Brain microvascular endothelial cell (primary cell): ENCODE results near the gene NRG2.

Experiments
- DNase-seq: peaks from one replicate; pipeline ENCODE4 v3.0.0-alpha.2; 2020
- H3K27ac ChIP-seq: fragments of 250-450 bp; sonication (Bioruptor Pico); 2 replicates; pipeline ENCODE4 v1.5.1; 2020; ENCODE audit warnings: mild to moderate bottlenecking, moderate library complexity
- H3K27me3 ChIP-seq: fragments of 250-450 bp; sonication (Bioruptor Pico); replicated peaks from 2 replicates; pipeline ENCODE4 v1.5.1; 2020; ENCODE audit warnings: mild to moderate bottlenecking
- H3K36me3 ChIP-seq: fragments of 250-450 bp; sonication (Bioruptor Pico); replicated peaks from 2 replicates; pipeline ENCODE4 v1.5.1; 2020; ENCODE audit warnings: mild to moderate bottlenecking
- H3K4me3 ChIP-seq: 2 replicates; pipeline ENCODE4 v1.5.1; 2011; ENCODE audit warnings: low read depth, mild to moderate bottlenecking, control low read depth, low read length, moderate library complexity
- in situ Hi-C: cut with HindIII; loops from 2 replicates; pipeline ENCODE4 v1.10.0; 2017; ENCODE audit warnings: low sequenced_read_pairs, low pct_ligation_motif_present
- TF ChIP-seq, protein P1 (sequence below): IDR thresholded peaks from 2 replicates; pipeline ENCODE4 v1.5.1; 2011; ENCODE audit warnings: low read depth, mild to moderate bottlenecking, moderate library complexity, low read length, control low read depth, inconsistent platforms; ENCODE audit errors: missing control alignments

The NRG2 gene

DNA sequence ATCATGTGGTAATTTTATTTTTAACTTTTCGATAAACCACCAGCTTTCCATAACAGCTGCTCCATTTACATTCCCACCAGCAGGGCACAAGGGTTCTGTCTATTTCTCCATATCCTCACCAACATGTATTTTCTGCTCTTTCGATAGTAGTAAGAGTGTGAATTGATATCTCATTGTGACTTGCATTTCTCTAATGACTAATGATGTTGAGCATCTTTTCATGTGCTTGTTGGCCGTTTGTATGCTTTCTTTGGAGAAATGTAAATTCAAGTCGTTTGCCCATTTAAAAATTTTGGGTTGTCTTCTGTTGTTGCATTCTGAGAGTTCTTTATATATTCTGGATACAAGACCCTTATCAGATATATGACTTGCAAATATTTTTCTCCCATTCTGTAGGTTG is 201.6 kb downstream of the NRG2 start:
- DNase-seq = no peak
- in situ Hi-C loops = no loop called here
- TF ChIP-seq, protein P1, sequence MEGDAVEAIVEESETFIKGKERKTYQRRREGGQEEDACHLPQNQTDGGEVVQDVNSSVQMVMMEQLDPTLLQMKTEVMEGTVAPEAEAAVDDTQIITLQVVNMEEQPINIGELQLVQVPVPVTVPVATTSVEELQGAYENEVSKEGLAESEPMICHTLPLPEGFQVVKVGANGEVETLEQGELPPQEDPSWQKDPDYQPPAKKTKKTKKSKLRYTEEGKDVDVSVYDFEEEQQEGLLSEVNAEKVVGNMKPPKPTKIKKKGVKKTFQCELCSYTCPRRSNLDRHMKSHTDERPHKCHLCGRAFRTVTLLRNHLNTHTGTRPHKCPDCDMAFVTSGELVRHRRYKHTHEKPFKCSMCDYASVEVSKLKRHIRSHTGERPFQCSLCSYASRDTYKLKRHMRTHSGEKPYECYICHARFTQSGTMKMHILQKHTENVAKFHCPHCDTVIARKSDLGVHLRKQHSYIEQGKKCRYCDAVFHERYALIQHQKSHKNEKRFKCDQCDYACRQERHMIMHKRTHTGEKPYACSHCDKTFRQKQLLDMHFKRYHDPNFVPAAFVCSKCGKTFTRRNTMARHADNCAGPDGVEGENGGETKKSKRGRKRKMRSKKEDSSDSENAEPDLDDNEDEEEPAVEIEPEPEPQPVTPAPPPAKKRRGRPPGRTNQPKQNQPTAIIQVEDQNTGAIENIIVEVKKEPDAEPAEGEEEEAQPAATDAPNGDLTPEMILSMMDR = peak; percentile 23
- Histone ChIP-seq H3K27me3 (peaks cover 3% of the 10 kb centered on the region), H3K36me3 (no peaks in the 10 kb centered on the region), H3K27ac (no peak overlapping the region), H3K4me3 (no peak overlapping the region)

DNA sequence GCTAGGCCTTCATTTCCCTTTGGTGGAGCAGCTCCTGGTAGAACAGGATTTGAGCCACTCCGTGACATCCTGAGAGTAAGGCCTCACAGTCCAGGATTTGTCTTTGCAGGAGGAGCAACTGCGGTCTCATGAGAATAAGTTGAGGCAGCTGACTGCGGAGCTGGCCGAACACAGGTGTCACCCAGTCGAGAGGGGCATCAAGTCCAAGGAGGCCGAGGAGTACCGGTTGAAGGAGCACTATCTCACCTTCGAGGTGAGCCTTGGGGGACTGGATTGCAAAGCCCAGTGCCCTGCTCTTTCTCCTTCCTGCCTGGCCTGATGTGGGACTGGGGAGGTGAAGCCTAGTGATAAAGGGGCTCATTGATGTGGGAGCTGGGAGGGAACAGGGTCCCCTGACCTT is 203.2 kb downstream of the NRG2 start:
- TF ChIP-seq, protein P1 = no peak
- no peak for DNase-seq
- Histone ChIP-seq H3K27ac (no peak overlapping the region), H3K27me3 (no peaks in the 10 kb centered on the region), H3K36me3 (no peaks in the 10 kb centered on the region), H3K4me3 (no peak overlapping the region)
- in situ Hi-C loops = no loop called here

DNA sequence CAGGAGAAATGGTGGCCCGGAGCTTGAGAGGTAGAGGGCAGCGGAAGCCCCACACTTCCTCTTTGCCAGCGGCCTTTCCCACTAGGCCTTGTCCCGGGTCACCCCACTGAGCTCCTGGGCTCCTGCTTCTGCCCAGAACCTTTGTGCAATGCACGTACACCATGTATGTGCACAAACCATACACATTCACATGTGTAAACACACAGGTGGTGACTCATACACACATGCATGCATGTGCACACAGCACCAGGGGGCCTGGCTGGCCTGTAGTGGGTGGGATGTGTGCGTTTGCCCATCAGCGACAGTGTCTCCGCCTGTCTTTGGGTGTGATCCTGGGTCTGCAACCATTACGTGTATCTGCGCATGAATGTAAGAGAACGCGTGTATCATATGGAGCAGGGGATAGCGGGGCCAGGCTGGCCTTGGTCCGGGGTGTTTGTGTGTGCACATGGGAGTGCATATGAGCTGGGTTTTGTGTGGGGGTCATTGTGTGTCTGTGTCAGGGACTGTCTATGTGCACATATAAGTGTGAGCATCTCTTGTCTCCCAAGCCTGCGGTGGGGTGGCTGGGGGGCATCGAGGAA is 203.8 kb downstream of the NRG2 start:
- in situ Hi-C loops = no loop called here
- no peak for DNase-seq
- TF ChIP-seq, protein P1 = no peak
- Histone ChIP-seq H3K27me3 (no peaks in the 10 kb centered on the region), H3K27ac (no peak overlapping the region), H3K36me3 (no peaks in the 10 kb centered on the region), H3K4me3 (no peak overlapping the region)

DNA sequence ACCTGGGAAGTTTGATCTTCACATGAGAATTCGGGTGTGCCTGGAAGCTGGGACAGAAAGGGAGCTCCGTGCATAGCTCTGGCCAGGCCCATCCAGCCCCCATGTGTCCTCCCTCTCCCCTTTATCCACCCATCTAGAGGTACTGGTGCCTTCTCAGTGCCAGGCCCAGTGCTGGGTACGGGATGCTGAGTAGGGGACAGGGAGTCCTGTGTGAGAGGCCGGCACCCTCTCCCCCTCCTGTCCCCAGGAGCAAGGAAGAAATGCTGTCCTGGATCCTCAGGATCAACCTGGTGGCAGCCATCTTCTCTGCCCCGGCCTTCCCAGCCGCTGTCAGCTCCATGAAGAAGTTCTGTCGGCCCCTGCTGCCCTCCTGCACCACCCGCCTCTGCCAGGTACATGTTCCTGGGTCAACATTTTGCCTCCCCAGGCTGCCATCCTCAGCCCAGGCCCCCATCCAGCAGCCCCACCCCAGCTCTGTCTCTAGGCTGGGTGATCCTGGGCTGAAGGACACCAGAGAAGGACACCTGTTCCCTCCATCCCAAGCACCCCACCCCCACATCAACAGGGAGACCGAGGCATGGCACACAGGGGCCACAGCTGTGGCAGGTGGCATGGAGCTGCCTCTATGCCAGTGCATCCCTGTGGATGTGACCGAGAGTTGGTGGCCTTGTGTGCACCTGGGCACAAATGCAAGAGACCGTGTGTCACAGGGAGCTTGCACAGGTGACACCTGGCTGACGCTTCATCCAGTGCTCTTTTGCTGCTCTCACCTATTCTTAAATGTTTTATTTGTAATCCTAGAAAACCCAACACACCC is 204.5 kb downstream of the NRG2 start:
- no peak overlapping the region for H3K27ac ChIP-seq
- peaks cover under 1% of the 10 kb centered on the region for H3K27me3 ChIP-seq
- H3K36me3 ChIP-seq = no peaks in the 10 kb centered on the region

DNA sequence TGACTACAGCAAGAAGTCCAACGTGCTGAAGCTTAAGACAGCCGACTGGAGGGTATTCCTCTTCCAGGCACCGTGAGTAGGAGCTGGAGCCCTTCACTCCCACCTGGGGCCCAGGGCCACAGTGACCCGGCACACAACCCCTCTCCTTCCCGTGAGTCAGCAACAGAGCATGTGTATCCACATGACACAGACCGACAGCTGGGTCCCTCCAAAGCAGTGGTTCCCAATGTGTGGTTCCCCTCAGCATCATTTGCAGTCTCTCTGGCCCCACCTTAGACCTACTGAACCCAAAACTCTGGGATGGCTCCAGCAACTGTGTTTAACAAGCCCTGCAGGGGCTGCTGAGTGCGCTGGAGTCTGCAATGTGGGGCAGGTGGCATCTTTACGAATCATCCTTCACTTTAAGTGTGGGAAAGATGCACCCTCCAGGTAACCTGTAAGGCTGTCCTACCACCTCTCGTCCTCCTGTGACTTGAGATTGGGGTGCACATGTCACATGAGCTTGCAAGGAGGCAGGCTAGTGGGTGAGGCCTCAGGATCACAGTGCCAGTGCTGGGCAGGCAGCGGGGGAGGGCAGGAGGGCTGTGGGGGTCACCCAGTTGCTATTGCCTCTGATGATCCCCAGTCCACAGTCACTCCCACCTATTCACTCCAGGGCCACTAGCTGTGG is 205.3 kb downstream of the NRG2 start:
- in situ Hi-C loops = no loop called here
- no peak for DNase-seq
- Histone ChIP-seq H3K4me3 (no peak overlapping the region), H3K36me3 (no peaks in the 10 kb centered on the region), H3K27ac (no peak overlapping the region), H3K27me3 (peaks cover 2% of the 10 kb centered on the region)
- TF ChIP-seq, protein P1 = no peak

More for the DNA sequence above, 204.5 kb downstream of the NRG2 start:
- in situ Hi-C loops = no loop called here
- TF ChIP-seq, protein P1 = no peak
- no peak for DNase-seq
- no peak overlapping the region for H3K4me3 ChIP-seq
